GM21717 (cell line): ENCODE results near the gene SNED1.

Experiments used
- ATAC-seq: cut with Tn5 transposase; IDR thresholded peaks from one replicate; pipeline ENCODE4 v1.9.1; 2021; ENCODE audit warnings: mild to moderate bottlenecking, moderate library complexity; ENCODE audit not compliant: unreplicated experiment

The SNED1 gene

GRCh38 chr2:241123816-241124536 lies 125.6 kb downstream of the SNED1 start:
- ATAC-seq: no peak

GRCh38 chr2:241125626-241126025 lies 127.2 kb downstream of the SNED1 start:
- no peak for ATAC-seq

- no peak for ATAC-seq
These were observed 127.8 kb downstream of the SNED1 start for GRCh38 chr2:241126201-241126611.

- ATAC-seq: no peak
These were observed 128.4 kb downstream of the SNED1 start for GRCh38 chr2:241126771-241127202.

GRCh38 chr2:241128266-241128665 lies 129.8 kb downstream of the SNED1 start:
- ATAC-seq: no peak

- no peak for ATAC-seq
These were observed 130.9 kb downstream of the SNED1 start for GRCh38 chr2:241129086-241129871.

GRCh38 chr2:241130316-241130715 lies 131.9 kb downstream of the SNED1 start:
- ATAC-seq: no peak

GRCh38 chr2:241131531-241131930 lies 133.1 kb downstream of the SNED1 start:
- ATAC-seq: no peak

- no peak for ATAC-seq
These were observed 134.4 kb downstream of the SNED1 start for GRCh38 chr2:241132538-241133435.

GRCh38 chr2:241133436-241133820 lies 135.0 kb downstream of the SNED1 start:
- no peak for ATAC-seq

- no peak for ATAC-seq
These were observed 136.3 kb downstream of the SNED1 start for GRCh38 chr2:241134711-241135110.

- no peak for ATAC-seq
These were observed 137.3 kb downstream of the SNED1 start for GRCh38 chr2:241135737-241136136.

GRCh38 chr2:241136191-241136590 lies 137.8 kb downstream of the SNED1 start:
- no peak for ATAC-seq

GRCh38 chr2:241136661-241137260 lies 138.3 kb downstream of the SNED1 start:
- ATAC-seq: no peak

- no peak for ATAC-seq
These were observed 139.1 kb downstream of the SNED1 start for GRCh38 chr2:241137276-241138190.

GRCh38 chr2:241138471-241138870 lies 140.1 kb downstream of the SNED1 start:
- ATAC-seq: no peak

GRCh38 chr2:241139531-241140444 lies 141.4 kb downstream of the SNED1 start:
- no peak for ATAC-seq

GRCh38 chr2:241140445-241140840 lies 142.0 kb downstream of the SNED1 start:
- ATAC-seq: no peak
